ENCODE results near the gene ASXL2. TPM values are rescaled to one million over a fixed set of nuclear protein-coding genes. Genes with fewer than 3 reads are reported as not detected.

ASXL2 gene
- total RNA-seq, 1 experiment from 2014 or later: 35.7 TPM

GRCh38 chr2:25810428-25810827, 67.9 kb downstream of the ASXL2 start:
- no peak overlapping the region for H3K4me3 ChIP-seq (ENCODE audit: low read depth, low read length)
- H3K27me3 ChIP-seq (replicated peaks; ENCODE audit: control insufficient read depth, insufficient read depth, low read length): no peaks in the 10 kb centered on the region
- H3K4me1 Mint-ChIP-seq (ENCODE audit: low read depth, unreplicated experiment): peaks cover 11% of the 10 kb centered on the region
- BruUV-seq (replicated peaks): no TSS peak
- no peaks in the 10 kb centered on the region for H3K9me3 ChIP-seq
- no peaks in the 10 kb centered on the region for H3K4me1 ChIP-seq
- H3K36me3 Mint-ChIP-seq (ENCODE audit: insufficient read depth, unreplicated experiment): peaks cover 23% of the 10 kb centered on the region
- no peaks in the 10 kb centered on the region for H3K9me3 Mint-ChIP-seq (ENCODE audit: unreplicated experiment)
- H3K36me3 ChIP-seq (ENCODE audit: control insufficient read depth, insufficient read depth, low read length): no peaks in the 10 kb centered on the region
- no peak overlapping the region for H3K4me3 Mint-ChIP-seq (ENCODE audit: unreplicated experiment)
- intact Hi-C loops (cut with micrococcal nuclease; ENCODE audit: unreplicated experiment): no loop called here
- ChIA-PET CTCF (no interaction called here), POLR2A (no interaction called here)
- no peaks in the 10 kb centered on the region for H3K27me3 Mint-ChIP-seq (ENCODE audit: insufficient read depth, unreplicated experiment)
- no peak for DNase-seq
- TF ChIP-seq CTCF (IDR thresholded peaks at IDR 0.05; ENCODE audit: insufficient read depth in 1 of 2, low read depth in 1 of 2, low read length in 1 of 2, severe bottlenecking in 1 of 2, unreplicated experiment in 1 of 2): no peak
- no peak overlapping the region for H3K27ac Mint-ChIP-seq (ENCODE audit: unreplicated experiment)

- H3K36me3 Mint-ChIP-seq (ENCODE audit: insufficient read depth, unreplicated experiment): peaks cover 27% of the 10 kb centered on the region
- intact Hi-C loops (cut with micrococcal nuclease; ENCODE audit: unreplicated experiment): no loop called here
- Histone ChIP-seq H3K9me3 (no peaks in the 10 kb centered on the region), H3K4me1 (no peaks in the 10 kb centered on the region), H3K27me3 (replicated peaks; ENCODE audit: control insufficient read depth, insufficient read depth, low read length) (no peaks in the 10 kb centered on the region), H3K4me3 (ENCODE audit: low read depth, low read length) (no peak overlapping the region), H3K36me3 (ENCODE audit: control insufficient read depth, insufficient read depth, low read length) (peaks cover 2% of the 10 kb centered on the region; the same call in 1 of the 2 replicates)
- BruUV-seq (replicated peaks): no TSS peak
- H3K27me3 Mint-ChIP-seq (ENCODE audit: insufficient read depth, unreplicated experiment): no peaks in the 10 kb centered on the region
- no peak for TF ChIP-seq CTCF (IDR thresholded peaks at IDR 0.05; ENCODE audit: insufficient read depth in 1 of 2, low read depth in 1 of 2, low read length in 1 of 2, severe bottlenecking in 1 of 2, unreplicated experiment in 1 of 2)
- H3K4me3 Mint-ChIP-seq (ENCODE audit: unreplicated experiment): no peak overlapping the region
- H3K9me3 Mint-ChIP-seq (ENCODE audit: unreplicated experiment): no peaks in the 10 kb centered on the region
- peaks cover 11% of the 10 kb centered on the region for H3K4me1 Mint-ChIP-seq (ENCODE audit: low read depth, unreplicated experiment)
- ChIA-PET CTCF (no interaction called here), POLR2A (interaction anchor here (0.6 kb wide), 1 partner anchor 17 kb away, joined by 5 read pairs; no protein-coding TSS in a partner anchor)
- no peak overlapping the region for H3K27ac Mint-ChIP-seq (ENCODE audit: unreplicated experiment)
- DNase-seq: no peak
These were observed 68.6 kb downstream of the ASXL2 start for GRCh38 chr2:25809646-25810045.

- H3K4me1 ChIP-seq: no peaks in the 10 kb centered on the region
- ChIA-PET CTCF (no interaction called here), POLR2A (no interaction called here)
- TF ChIP-seq CTCF (IDR thresholded peaks at IDR 0.05; ENCODE audit: insufficient read depth in 1 of 2, low read depth in 1 of 2, low read length in 1 of 2, severe bottlenecking in 1 of 2, unreplicated experiment in 1 of 2): no peak
- Mint-ChIP-seq H3K4me3 (ENCODE audit: unreplicated experiment) (no peak overlapping the region), H3K9me3 (ENCODE audit: unreplicated experiment) (no peaks in the 10 kb centered on the region), H3K4me1 (ENCODE audit: low read depth, unreplicated experiment) (peaks cover 11% of the 10 kb centered on the region), H3K27me3 (ENCODE audit: insufficient read depth, unreplicated experiment) (no peaks in the 10 kb centered on the region), H3K27ac (ENCODE audit: unreplicated experiment) (no peak overlapping the region), H3K36me3 (ENCODE audit: insufficient read depth, unreplicated experiment) (peaks cover 44% of the 10 kb centered on the region)
- intact Hi-C loops (cut with micrococcal nuclease; ENCODE audit: unreplicated experiment): no loop called here
- H3K9me3 ChIP-seq: no peaks in the 10 kb centered on the region
- H3K27me3 ChIP-seq (replicated peaks; ENCODE audit: control insufficient read depth, insufficient read depth, low read length): no peaks in the 10 kb centered on the region
- DNase-seq: no peak
- no peak overlapping the region for H3K4me3 ChIP-seq (ENCODE audit: low read depth, low read length)
- H3K36me3 ChIP-seq (ENCODE audit: control insufficient read depth, insufficient read depth, low read length): peaks cover 4% of the 10 kb centered on the region; the same call in 1 of the 2 replicates
- BruUV-seq (replicated peaks): no TSS peak
These were observed 70.3 kb downstream of the ASXL2 start for GRCh38 chr2:25808006-25808383.
